Mesenchymal stem cell (in vitro differentiated cells and primary cell): ENCODE data around the gene NKX6-1.

Experiments used
- DNase-seq: peaks from one replicate; pipeline ENCODE4 v3.0.0-alpha.2; 2013
- H2AFZ ChIP-seq: one replicate; pipeline ENCODE4 v1.6.1; 2013; ENCODE audit warnings: low read depth, mild to moderate bottlenecking, control low read depth, inconsistent platforms, low read length, moderate library complexity
- H2AK5ac ChIP-seq: 2 replicates; pipeline ENCODE4 v1.6.1; 2013; ENCODE audit warnings: low read length, moderate library complexity, mild to moderate bottlenecking, inconsistent platforms; ENCODE audit not compliant: severe bottlenecking
- H2BK120ac ChIP-seq: one replicate; pipeline ENCODE4 v1.6.1; 2013; ENCODE audit warnings: low read depth, mild to moderate bottlenecking, inconsistent platforms, low read length, moderate library complexity
- H2BK12ac ChIP-seq, 2 experiments: one replicate each; pipeline ENCODE4 v1.6.1; 2013; ENCODE audit warnings: inconsistent platforms in 2 of 2, low read length in 2 of 2, mild to moderate bottlenecking in 2 of 2, moderate library complexity in 2 of 2, control low read depth in 1 of 2
- H2BK15ac ChIP-seq: one replicate; pipeline ENCODE4 v1.6.1; 2013; ENCODE audit warnings: mild to moderate bottlenecking, low read depth, inconsistent platforms; ENCODE audit not compliant: poor library complexity, severe bottlenecking
- H2BK5ac ChIP-seq: 2 replicates; pipeline ENCODE4 v1.6.1; 2013; ENCODE audit warnings: low read depth, mild to moderate bottlenecking, low read length, control low read depth, inconsistent platforms; ENCODE audit not compliant: poor library complexity, severe bottlenecking
- H3K14ac ChIP-seq, 2 experiments: one replicate each; pipeline ENCODE4 v1.6.1; 2013; ENCODE audit warnings: inconsistent platforms in 2 of 2, low read length in 2 of 2, control low read depth in 1 of 2, mild to moderate bottlenecking in 1 of 2, moderate library complexity in 1 of 2
- H3K18ac ChIP-seq, 2 experiments: one replicate each; pipeline ENCODE4 v1.6.1; 2013; ENCODE audit warnings: inconsistent platforms in 2 of 2, low read length in 2 of 2, control low read depth in 1 of 2, low read depth in 1 of 2, mild to moderate bottlenecking in 1 of 2
- H3K23ac ChIP-seq, 2 experiments: one replicate each; pipeline ENCODE4 v1.6.1; 2013; ENCODE audit warnings: inconsistent platforms in 2 of 2, low read length in 2 of 2, mild to moderate bottlenecking in 2 of 2, moderate library complexity in 2 of 2, control low read depth in 1 of 2
- H3K27ac ChIP-seq: 2 replicates; pipeline ENCODE4 v1.5.1; 2013; ENCODE audit warnings: mild to moderate bottlenecking, moderate library complexity, low read length, control low read depth, inconsistent platforms; ENCODE audit not compliant: poor library complexity, severe bottlenecking
- H3K27me3 ChIP-seq, 2 experiments: 2 replicates each; pipeline versions ENCODE4 v1.6.1 to v1.7.0; 2013; ENCODE audit warnings: low read length in 2 of 2, mild to moderate bottlenecking in 2 of 2, moderate library complexity in 2 of 2, control low read depth in 1 of 2, inconsistent platforms in 1 of 2; ENCODE audit not compliant: control insufficient read depth in 1 of 2, insufficient read depth in 1 of 2
- H3K36me3 ChIP-seq, 2 experiments: 2 replicates each; pipeline versions ENCODE4 v1.6.1 to v1.7.0; 2013; ENCODE audit warnings: low read length in 2 of 2, control low read depth in 1 of 2, inconsistent platforms in 1 of 2, low read depth in 1 of 2, mild to moderate bottlenecking in 1 of 2; ENCODE audit not compliant: insufficient read depth in 2 of 2, control insufficient read depth in 1 of 2
- H3K4ac ChIP-seq, 2 experiments: one replicate each; pipeline ENCODE4 v1.6.1; 2013; ENCODE audit warnings: inconsistent platforms in 2 of 2, low read length in 2 of 2, mild to moderate bottlenecking in 2 of 2, moderate library complexity in 2 of 2, control low read depth in 1 of 2, low read depth in 1 of 2
- H3K4me1 ChIP-seq: 2 replicates; pipeline ENCODE4 v1.6.1; 2013; ENCODE audit warnings: low read depth, low read length, control low read depth; ENCODE audit not compliant: control insufficient read depth, insufficient read depth
- H3K4me2 ChIP-seq: 2 replicates; pipeline ENCODE4 v1.6.1; 2013; ENCODE audit warnings: low read length, mild to moderate bottlenecking, inconsistent platforms; ENCODE audit not compliant: poor library complexity, severe bottlenecking
- H3K4me3 ChIP-seq, 2 experiments: 2 replicates each; pipeline versions ENCODE4 v1.5.1 to v1.7.0; 2013; ENCODE audit warnings: low read length in 2 of 2, mild to moderate bottlenecking in 2 of 2, control low read depth in 1 of 2, low read depth in 1 of 2; ENCODE audit not compliant: insufficient read depth in 1 of 2
- H3K79me1 ChIP-seq: replicated peaks from 2 replicates; pipeline ENCODE4 v1.6.1; 2013; ENCODE audit warnings: mild to moderate bottlenecking, control low read depth, low read length, inconsistent platforms; ENCODE audit not compliant: poor library complexity, severe bottlenecking
- H3K9ac ChIP-seq: 2 replicates; pipeline ENCODE4 v1.7.0; 2013; ENCODE audit warnings: mild to moderate bottlenecking, low read length, moderate library complexity
- H3K9me3 ChIP-seq: 2 replicates; pipeline ENCODE4 v1.7.0; 2013; ENCODE audit warnings: mild to moderate bottlenecking, low read length; ENCODE audit not compliant: control insufficient read depth
- H4K8ac ChIP-seq: one replicate; pipeline ENCODE4 v1.6.1; 2013; ENCODE audit warnings: inconsistent platforms, mild to moderate bottlenecking, low read length, moderate library complexity
- H4K91ac ChIP-seq: one replicate; pipeline ENCODE4 v1.6.1; 2013; ENCODE audit warnings: mild to moderate bottlenecking, low read length, inconsistent platforms
- WGBS: methylation state at CpG from one replicate; pipeline ENCODE4 v1.1.7; 2013; ENCODE audit warnings: mixed read lengths; 5-methylcytosine and 5-hydroxymethylcytosine counted together

Gene NKX6-1

GRCh38 chr4:84502333-84502954 is 3.4 kb upstream of the NKX6-1 start:
- H3K27ac ChIP-seq = no peak overlapping the region
- no peak overlapping the region for H2BK5ac ChIP-seq
- no peak overlapping the region for H2AFZ ChIP-seq
- H3K4me3 ChIP-seq = no peak overlapping the region
- H3K36me3 ChIP-seq = no peaks in the 10 kb centered on the region
- H4K91ac ChIP-seq = no peak overlapping the region
- H3K23ac ChIP-seq = no peak overlapping the region
- no peak overlapping the region for H3K14ac ChIP-seq
- WGBS = 11% methylated on average over 14 of the region's 14 CpGs
- peaks cover 26% of the 10 kb centered on the region for H3K4me1 ChIP-seq
- no peak overlapping the region for H2BK15ac ChIP-seq
- peaks cover 59 to 91% of the 10 kb centered on the region in 2 experiments for H3K27me3 ChIP-seq
- DNase-seq = no peak
- no peak overlapping the region for H2BK12ac ChIP-seq
- H3K4me2 ChIP-seq = no peak overlapping the region
- no peak overlapping the region for H2BK120ac ChIP-seq
- H3K9ac ChIP-seq = no peak overlapping the region
- no peak overlapping the region for H3K4ac ChIP-seq
- no peak overlapping the region for H2AK5ac ChIP-seq
- H4K8ac ChIP-seq = no peak overlapping the region
- no peaks in the 10 kb centered on the region for H3K9me3 ChIP-seq
- H3K18ac ChIP-seq = no peak overlapping the region
- no peaks in the 10 kb centered on the region for H3K79me1 ChIP-seq

GRCh38 chr4:84501721-84502267 is 2.7 kb upstream of the NKX6-1 start:
- WGBS = 3% methylated on average over 33 of the region's 33 CpGs
- H2AFZ ChIP-seq = no peak overlapping the region
- H2BK12ac ChIP-seq = no peak overlapping the region
- peaks cover 63 to 91% of the 10 kb centered on the region in 2 experiments for H3K27me3 ChIP-seq
- no peak overlapping the region for H2BK120ac ChIP-seq
- no peak overlapping the region for H2BK5ac ChIP-seq
- H3K9me3 ChIP-seq = no peaks in the 10 kb centered on the region
- no peak overlapping the region for H3K9ac ChIP-seq
- peaks cover 32% of the 10 kb centered on the region for H3K4me1 ChIP-seq
- no peak overlapping the region for H4K91ac ChIP-seq
- H3K27ac ChIP-seq = no peak overlapping the region
- H2BK15ac ChIP-seq = no peak overlapping the region
- no peak overlapping the region for H4K8ac ChIP-seq
- H3K4ac ChIP-seq = no peak overlapping the region
- H3K79me1 ChIP-seq = no peaks in the 10 kb centered on the region
- no peak overlapping the region for H3K23ac ChIP-seq
- no peaks in the 10 kb centered on the region for H3K36me3 ChIP-seq
- no peak overlapping the region for H3K4me2 ChIP-seq
- no peak overlapping the region for H2AK5ac ChIP-seq
- no peak overlapping the region for H3K18ac ChIP-seq
- H3K14ac ChIP-seq = no peak overlapping the region
- DNase-seq = no peak
- H3K4me3 ChIP-seq = no peak overlapping the region

GRCh38 chr4:84501202-84501503 is 2.1 kb upstream of the NKX6-1 start:
- peaks cover 69 to 91% of the 10 kb centered on the region in 2 experiments for H3K27me3 ChIP-seq
- no peaks in the 10 kb centered on the region for H3K9me3 ChIP-seq
- H2AK5ac ChIP-seq = no peak overlapping the region
- H3K36me3 ChIP-seq = no peaks in the 10 kb centered on the region
- no peak overlapping the region for H3K18ac ChIP-seq
- H2AFZ ChIP-seq = no peak overlapping the region
- H4K91ac ChIP-seq = no peak overlapping the region
- no peak overlapping the region for H2BK120ac ChIP-seq
- no peaks in the 10 kb centered on the region for H3K79me1 ChIP-seq
- no peak overlapping the region for H3K4ac ChIP-seq
- H2BK5ac ChIP-seq = no peak overlapping the region
- H3K4me3 ChIP-seq = no peak overlapping the region
- no peak overlapping the region for H3K27ac ChIP-seq
- no peak for DNase-seq
- no peak overlapping the region for H3K4me2 ChIP-seq
- no peak overlapping the region for H3K9ac ChIP-seq
- WGBS = 0% methylated on average over 4 of the region's 10 CpGs
- no peak overlapping the region for H4K8ac ChIP-seq
- no peak overlapping the region for H3K23ac ChIP-seq
- H3K14ac ChIP-seq = no peak overlapping the region
- H3K4me1 ChIP-seq = peaks cover 34% of the 10 kb centered on the region
- H2BK12ac ChIP-seq = no peak overlapping the region
- H2BK15ac ChIP-seq = no peak overlapping the region

- Histone ChIP-seq H4K91ac (no peak overlapping the region), H3K36me3 (no peaks in the 10 kb centered on the region), H3K4me3 (no peak overlapping the region), H3K9me3 (no peaks in the 10 kb centered on the region), H3K4me1 (peaks cover 34% of the 10 kb centered on the region), H3K18ac (no peak overlapping the region), H3K14ac (no peak overlapping the region), H2AK5ac (no peak overlapping the region), H2BK5ac (no peak overlapping the region), H3K4ac (no peak overlapping the region), H3K4me2 (no peak overlapping the region), H3K27me3 (peaks cover 71 to 90% of the 10 kb centered on the region in 2 experiments), H2BK15ac (no peak overlapping the region), H3K9ac (no peak overlapping the region), H3K27ac (no peak overlapping the region), H2BK12ac (no peak overlapping the region), H2BK120ac (no peak overlapping the region), H4K8ac (no peak overlapping the region), H3K23ac (no peak overlapping the region), H3K79me1 (no peaks in the 10 kb centered on the region), H2AFZ (no peak overlapping the region)
- DNase-seq = no peak
- WGBS = 14% methylated on average over 16 of the region's 22 CpGs
These were observed 1.5 kb upstream of the NKX6-1 start for GRCh38 chr4:84500386-84501201.
